Tibial artery (tissue), 4 donors: Measurements from ENCODE around the gene TMOD1.

ENCODE experiments used
- DNase-seq, 2 donors: peaks; one replicate each; pipeline ENCODE4 v3.0.0-alpha.2; 2019
- H3K27ac ChIP-seq, 2 donors: fragments of 200-600 bp; sonication (generic) in 1 of 2; 1 replicate in 1 of 2; 2 replicates in 1 of 2; pipeline ENCODE4 v1.5.1; 2018 to 2019; ENCODE audit warnings: mild to moderate bottlenecking in 1 of 2
- H3K27me3 ChIP-seq, 2 donors: fragments of 200-600 bp; sonication (generic) in 1 of 2; one replicate each; pipeline versions ENCODE4 v1.5.1 to v1.6.0; 2016 to 2019
- H3K36me3 ChIP-seq, 3 donors: fragments of 200-600 bp; sonication (generic) in 2 of 3; one replicate each; pipeline ENCODE4 v1.5.1; 2016 to 2019; ENCODE audit warnings: mild to moderate bottlenecking in 2 of 3
- H3K4me1 ChIP-seq, 4 donors: fragments of 200-600 bp; sonication (generic) in 2 of 4; 1 replicate in 3 of 4; 2 replicates in 1 of 4; pipeline ENCODE4 v1.5.1; 2016 to 2019
- H3K4me3 ChIP-seq, 2 donors: fragments of 200-600 bp; sonication (generic) in 1 of 2; 1 replicate in 1 of 2; 2 replicates in 1 of 2; pipeline ENCODE4 v1.5.1; 2018 to 2019; ENCODE audit warnings: mild to moderate bottlenecking in 2 of 2
- H3K9me3 ChIP-seq, 3 donors: fragments of 200-600 bp; sonication (generic) in 1 of 3; one replicate each; pipeline ENCODE4 v1.5.1; 2016 to 2019
- CTCF ChIP-seq, 2 experiments: fragments of 200-600 bp in 1 of 2; fragments of 450-650 bp in 1 of 2; IDR thresholded peaks; one replicate each; pipeline ENCODE4 v1.5.1; 2017 to 2019; ENCODE audit warnings: antibody characterized with exemption in 2 of 2, mild to moderate bottlenecking in 1 of 2, moderate library complexity in 1 of 2
- intact Hi-C: fragments of 100-400 bp; cut with DNase I; formaldehyde crosslinking; loops from one replicate; pipeline ENCODE4 v1.15.0; 2023; ENCODE audit warnings: low total_unique reads

The TMOD1 gene

GRCh38 chr9:97527626-97528528 is 26.4 kb downstream of the TMOD1 start:
- no peaks in the 10 kb centered on the region for H3K27me3 ChIP-seq
- DNase-seq, result peak in 1 of 2 donors; percentile 65
- peaks cover 37 to 45% (median 43%) of the 10 kb centered on the region in 3 donors for H3K36me3 ChIP-seq
- no peak for TF ChIP-seq CTCF (IDR thresholded peaks at IDR 0.05)
- H3K4me1 ChIP-seq, result peaks cover 0 to 89% (median 31%) of the 10 kb centered on the region in 4 donors
- peak overlapping the region; percentile 85 to 91 for H3K27ac ChIP-seq
- no peaks in the 10 kb centered on the region for H3K9me3 ChIP-seq
- intact Hi-C loops, result no loop called here
- no peak overlapping the region for H3K4me3 ChIP-seq

DNA sequence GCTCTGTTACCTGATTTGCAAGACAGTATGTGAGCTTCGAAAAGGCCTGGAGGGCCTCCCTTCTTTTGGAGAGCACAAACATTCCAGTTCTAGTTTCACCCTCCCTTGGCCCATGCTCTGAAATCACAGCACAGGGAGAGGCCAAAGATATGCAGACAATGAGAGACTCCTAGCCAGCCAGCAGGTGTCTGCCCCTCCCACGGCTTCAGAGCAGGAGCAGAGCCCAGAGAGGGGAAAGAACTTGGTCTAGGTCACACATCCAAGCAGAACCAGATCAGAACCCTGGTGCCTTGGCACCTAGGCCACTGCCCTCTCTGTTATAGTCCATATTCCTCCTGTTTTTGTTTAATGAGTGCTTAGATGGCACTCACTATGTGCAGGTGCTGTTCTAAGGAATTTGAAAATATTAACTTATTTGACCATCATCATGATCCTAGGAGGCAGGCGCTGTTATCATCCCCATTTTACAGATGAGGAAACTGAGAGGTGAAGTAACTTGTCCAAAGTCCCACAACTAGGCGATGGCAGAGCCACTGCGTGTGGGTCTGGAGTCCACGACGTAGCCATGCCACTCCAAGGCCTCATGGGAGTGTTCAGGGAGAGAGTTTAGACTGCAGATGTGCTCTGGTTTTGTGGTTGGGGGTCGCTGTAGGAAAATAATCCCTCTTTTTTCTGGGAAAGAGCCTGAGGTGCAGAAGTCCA is 27.2 kb downstream of the TMOD1 start:
- Histone ChIP-seq H3K4me1 (peaks cover 0 to 88% (median 31%) of the 10 kb centered on the region in 4 donors), H3K27ac (peak overlapping the region; percentile 85 to 91), H3K4me3 (no peak overlapping the region)

GRCh38 chr9:97529363-97530076 is 28.1 kb downstream of the TMOD1 start:
- Histone ChIP-seq H3K27ac (peak overlapping the region; percentile 85 to 91), H3K4me1 (peaks cover 0 to 82% (median 31%) of the 10 kb centered on the region in 4 donors), H3K9me3 (no peaks in the 10 kb centered on the region), H3K27me3 (no peaks in the 10 kb centered on the region), H3K4me3 (no peak overlapping the region), H3K36me3 (peaks cover 44 to 57% (median 56%) of the 10 kb centered on the region in 3 donors)
- no peak for TF ChIP-seq CTCF (IDR thresholded peaks at IDR 0.05)
- peak; percentile 70 to 84 for DNase-seq
- intact Hi-C loops, result no loop called here

More for the DNA sequence above, 27.2 kb downstream of the TMOD1 start:
- no peaks in the 10 kb centered on the region for H3K27me3 ChIP-seq
- H3K9me3 ChIP-seq, result no peaks in the 10 kb centered on the region
- intact Hi-C loops, result no loop called here
- DNase-seq, result peak in 1 of 2 donors; percentile 60
- no peak for TF ChIP-seq CTCF (IDR thresholded peaks at IDR 0.05)
- H3K36me3 ChIP-seq, result peaks cover 43 to 53% (median 51%) of the 10 kb centered on the region in 3 donors

GRCh38 chr9:97531888-97532376 is 30.5 kb downstream of the TMOD1 start:
- no peaks in the 10 kb centered on the region for H3K27me3 ChIP-seq
- H3K27ac ChIP-seq, result peak overlapping the region; percentile 64 to 65
- TF ChIP-seq CTCF (IDR thresholded peaks at IDR 0.05), result no peak
- H3K36me3 ChIP-seq, result peaks cover 25 to 43% (median 32%) of the 10 kb centered on the region in 3 donors
- intact Hi-C loops, result no loop called here
- no peak overlapping the region for H3K4me3 ChIP-seq
- H3K9me3 ChIP-seq, result no peaks in the 10 kb centered on the region
- H3K4me1 ChIP-seq, result peaks cover 0 to 88% (median 38%) of the 10 kb centered on the region in 4 donors
- peak in 1 of 2 donors; percentile 63 for DNase-seq

DNA sequence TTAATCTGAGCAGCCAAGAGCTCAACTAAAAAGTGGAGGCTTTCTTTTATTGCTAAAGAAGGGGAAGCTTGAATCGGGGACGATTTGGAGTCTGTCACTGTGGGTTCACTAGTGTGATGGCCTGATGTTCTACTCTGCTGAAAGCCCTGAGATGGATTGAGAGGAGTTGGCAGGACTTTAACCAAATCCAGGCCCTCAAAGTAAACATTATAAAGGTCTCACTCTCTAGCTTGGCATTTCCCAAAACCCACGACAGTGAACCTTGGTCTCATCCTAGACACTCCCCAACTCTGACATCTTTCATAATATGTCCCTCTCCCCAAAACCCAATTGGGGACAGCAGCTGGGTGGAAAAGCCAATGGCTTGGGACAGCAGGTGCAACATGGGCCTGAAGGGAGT is 32.7 kb downstream of the TMOD1 start:
- peak overlapping the region; percentile 8 to 57 for H3K27ac ChIP-seq
- TF ChIP-seq CTCF (IDR thresholded peaks at IDR 0.05), result no peak
- intact Hi-C loops, result no loop called here

More for the DNA sequence above, 32.7 kb downstream of the TMOD1 start:
- DNase-seq, result peak in 1 of 2 donors; percentile 5
- peaks cover 12 to 31% (median 20%) of the 10 kb centered on the region in 3 donors for H3K36me3 ChIP-seq
- no peak overlapping the region for H3K4me3 ChIP-seq
- H3K27me3 ChIP-seq, result no peaks in the 10 kb centered on the region
- H3K9me3 ChIP-seq, result no peaks in the 10 kb centered on the region
- H3K4me1 ChIP-seq, result peaks cover 0 to 83% (median 34%) of the 10 kb centered on the region in 4 donors
